SU-DHL-6 (cell line): Measurements from ENCODE around the gene TMEM212.

Experiments
- EZH2phosphoT487 ChIP-seq: fragments of 200-600 bp; sonication (generic), shearing (Covaris generic); conservative IDR thresholded peaks from 2 replicates; pipeline ENCODE4 v1.6.1; 2018; ENCODE audit warnings: mild to moderate bottlenecking, antibody characterized with exemption, low read length, moderate library complexity, mixed read lengths
- TF ChIP-seq, protein P1 (sequence below): fragments of 200-600 bp; sonication (generic); IDR thresholded peaks from one replicate; pipeline ENCODE4 v1.5.1; 2017; ENCODE audit warnings: antibody characterized with exemption, mild to moderate bottlenecking, low read length, moderate library complexity; ENCODE audit not compliant: insufficient read depth, poor library complexity, severe bottlenecking

DNA sequence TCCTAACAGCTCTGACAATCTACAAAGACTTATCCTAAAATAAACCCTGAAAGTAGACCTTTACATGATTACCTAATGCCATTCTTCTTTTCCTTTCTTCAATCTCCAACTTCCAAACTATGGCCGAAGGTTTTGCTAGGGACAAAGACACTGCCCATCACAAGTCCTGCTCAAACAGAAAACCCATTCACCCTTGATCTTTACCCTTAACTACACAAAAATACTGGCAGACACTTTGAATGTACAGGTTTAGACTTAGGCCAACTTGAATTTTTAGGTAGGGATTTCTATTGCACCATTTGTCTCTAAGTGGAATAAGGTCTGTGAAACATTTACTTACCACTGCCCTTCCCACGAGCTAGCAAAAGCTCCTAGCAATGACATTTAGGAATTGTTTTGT, 64.6 kb downstream of the TMEM212 start:
- TF ChIP-seq, protein P1, sequence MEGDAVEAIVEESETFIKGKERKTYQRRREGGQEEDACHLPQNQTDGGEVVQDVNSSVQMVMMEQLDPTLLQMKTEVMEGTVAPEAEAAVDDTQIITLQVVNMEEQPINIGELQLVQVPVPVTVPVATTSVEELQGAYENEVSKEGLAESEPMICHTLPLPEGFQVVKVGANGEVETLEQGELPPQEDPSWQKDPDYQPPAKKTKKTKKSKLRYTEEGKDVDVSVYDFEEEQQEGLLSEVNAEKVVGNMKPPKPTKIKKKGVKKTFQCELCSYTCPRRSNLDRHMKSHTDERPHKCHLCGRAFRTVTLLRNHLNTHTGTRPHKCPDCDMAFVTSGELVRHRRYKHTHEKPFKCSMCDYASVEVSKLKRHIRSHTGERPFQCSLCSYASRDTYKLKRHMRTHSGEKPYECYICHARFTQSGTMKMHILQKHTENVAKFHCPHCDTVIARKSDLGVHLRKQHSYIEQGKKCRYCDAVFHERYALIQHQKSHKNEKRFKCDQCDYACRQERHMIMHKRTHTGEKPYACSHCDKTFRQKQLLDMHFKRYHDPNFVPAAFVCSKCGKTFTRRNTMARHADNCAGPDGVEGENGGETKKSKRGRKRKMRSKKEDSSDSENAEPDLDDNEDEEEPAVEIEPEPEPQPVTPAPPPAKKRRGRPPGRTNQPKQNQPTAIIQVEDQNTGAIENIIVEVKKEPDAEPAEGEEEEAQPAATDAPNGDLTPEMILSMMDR: no peak
- no peak for TF ChIP-seq EZH2phosphoT487
